GM21360 (cell line): ENCODE measurements around the gene GNGT1.

Experiments used
- ATAC-seq: cut with Tn5 transposase; IDR thresholded peaks from one replicate; pipeline ENCODE4 v1.9.1; 2021; ENCODE audit warnings: mild to moderate bottlenecking, moderate library complexity; ENCODE audit not compliant: unreplicated experiment

The GNGT1 gene

GRCh38 chr7:93938293-93938692 lies 31.9 kb downstream of the GNGT1 start:
- ATAC-seq: no peak

DNA sequence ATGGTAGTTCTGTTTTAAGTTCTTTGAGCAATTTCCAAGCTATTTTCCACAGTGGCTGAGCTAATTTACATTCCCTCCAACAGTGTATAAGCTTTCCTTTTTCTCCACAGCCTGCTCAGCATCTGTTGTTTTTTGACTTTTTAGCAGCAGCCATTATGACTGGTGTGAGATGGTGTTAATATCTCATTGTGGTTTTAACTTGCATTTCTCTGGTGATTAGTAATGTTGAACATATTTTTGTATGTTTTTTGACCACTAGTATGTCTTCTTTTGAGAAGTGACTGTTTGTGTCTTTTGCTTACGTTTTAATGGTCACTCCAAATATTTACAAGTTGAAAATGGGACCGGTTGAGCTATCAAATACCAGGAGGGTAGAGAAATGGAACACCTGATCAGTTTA lies 35.6 kb downstream of the GNGT1 start:
- no peak for ATAC-seq

DNA sequence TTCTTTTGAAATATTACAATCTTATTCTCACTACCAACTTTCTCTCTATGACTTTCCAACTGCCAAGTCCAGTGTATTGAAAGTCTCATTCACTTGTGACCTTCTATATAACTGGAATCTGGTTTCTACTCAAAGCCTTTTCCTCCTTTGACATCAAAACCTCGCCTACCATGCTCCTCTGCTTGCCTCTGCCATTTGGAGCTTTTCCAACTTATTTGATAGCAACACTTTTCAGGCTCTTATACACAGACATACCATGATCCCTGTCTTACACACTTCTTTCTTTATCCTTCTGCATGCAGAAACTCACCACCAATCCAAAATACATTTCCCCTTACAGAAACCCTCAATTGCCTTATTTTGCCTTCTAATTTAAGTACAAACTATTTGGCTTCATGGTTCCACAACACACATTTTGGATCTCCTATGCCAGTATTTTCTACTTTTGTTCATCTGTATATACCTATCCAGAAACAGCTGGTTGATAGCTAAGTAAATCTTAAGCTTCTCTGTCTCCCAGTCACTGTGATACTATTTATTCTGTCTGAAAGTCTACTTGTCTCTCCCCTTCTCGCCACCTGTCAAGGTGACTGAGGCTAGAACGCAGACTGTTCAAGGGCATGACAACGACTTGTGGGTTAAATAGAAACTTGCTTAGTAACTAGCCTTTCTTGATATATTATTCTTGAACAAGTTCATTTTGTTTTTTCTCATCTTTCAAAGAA lies 37.6 kb downstream of the GNGT1 start:
- no peak for ATAC-seq

- ATAC-seq: no peak
Measured at GRCh38 chr7:93944673-93945072, 38.3 kb downstream of the GNGT1 start.

DNA sequence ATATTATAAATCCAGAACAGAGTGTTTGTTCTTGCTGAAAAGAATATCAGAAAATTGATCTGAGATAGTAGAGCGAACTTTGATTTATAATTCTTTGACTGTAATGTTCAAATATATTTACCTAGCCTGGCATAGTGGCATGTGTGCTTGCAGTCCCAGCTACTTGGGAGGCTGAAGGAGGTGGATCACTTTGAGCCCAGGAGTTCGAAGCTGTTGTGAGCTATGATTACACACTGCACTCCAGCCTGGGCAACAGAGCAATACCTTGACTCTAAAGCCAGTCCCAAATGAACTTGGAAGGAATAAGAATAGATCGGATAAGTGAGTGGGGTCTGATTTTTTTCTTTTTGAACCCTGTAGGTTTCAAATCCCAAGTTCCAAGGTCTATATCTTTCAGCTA lies 38.7 kb downstream of the GNGT1 start:
- ATAC-seq: no peak

GRCh38 chr7:93945756-93946535 lies 39.6 kb downstream of the GNGT1 start:
- ATAC-seq: no peak

- no peak for ATAC-seq
Measured at GRCh38 chr7:93948106-93948505, 41.7 kb downstream of the GNGT1 start.

GRCh38 chr7:93948873-93949272 lies 42.5 kb downstream of the GNGT1 start:
- no peak for ATAC-seq

- ATAC-seq: no peak
Measured at GRCh38 chr7:93949423-93949822, 43.1 kb downstream of the GNGT1 start.

GRCh38 chr7:93955304-93955703 lies 48.9 kb downstream of the GNGT1 start:
- ATAC-seq: peak; percentile 83

DNA sequence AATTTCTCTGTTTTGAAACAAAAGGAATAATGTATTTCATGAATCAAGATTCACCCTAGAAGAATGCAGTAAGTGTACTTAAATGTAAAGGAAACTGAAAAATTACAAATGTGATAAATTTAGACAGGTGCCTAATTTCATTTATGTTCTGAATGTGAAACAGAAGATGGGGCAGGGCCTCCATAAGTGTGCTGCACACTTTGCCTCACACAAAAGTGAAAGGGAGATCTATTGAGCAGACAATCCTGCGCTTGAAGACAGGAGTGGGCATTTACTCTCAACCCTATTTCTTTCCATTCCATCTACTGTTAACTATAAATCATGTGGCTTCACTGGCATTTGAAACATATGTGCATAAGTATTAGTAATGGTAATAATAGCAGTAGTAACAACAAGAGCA lies 51.4 kb downstream of the GNGT1 start:
- ATAC-seq: peak; percentile 50

GRCh38 chr7:93958216-93958615 lies 51.8 kb downstream of the GNGT1 start:
- ATAC-seq: no peak

- no peak for ATAC-seq
Measured at GRCh38 chr7:93958651-93959050, 52.3 kb downstream of the GNGT1 start.
